Liver (tissue), 9 donors: ENCODE data around the gene NOS1AP. TPM values are rescaled to one million over a fixed set of nuclear protein-coding genes. Genes with fewer than 3 reads are reported as not detected.

Experiments
- DNase-seq: peaks from one replicate; pipeline ENCODE4 v3.0.0-alpha.2; 2017; ENCODE audit warnings: low spot score
- H3K27ac ChIP-seq, 2 donors: one replicate each; pipeline ENCODE4 v1.7.0; 2013; ENCODE audit warnings: inconsistent platforms in 2 of 2, low read length in 2 of 2, control low read depth in 1 of 2, low read depth in 1 of 2, mild to moderate bottlenecking in 1 of 2
- H3K27me3 ChIP-seq, 4 donors: one replicate each; pipeline versions ENCODE4 v1.6.1 to v1.7.0; 2013; ENCODE audit warnings: low read length in 3 of 4, inconsistent platforms in 1 of 4, mild to moderate bottlenecking in 1 of 4, moderate library complexity in 1 of 4; ENCODE audit not compliant: control insufficient read depth in 4 of 4, insufficient read depth in 4 of 4
- H3K36me3 ChIP-seq, 4 donors: one replicate each; pipeline versions ENCODE4 v1.6.1 to v1.7.0; 2013; ENCODE audit warnings: low read length in 3 of 4, mild to moderate bottlenecking in 3 of 4, low read depth in 1 of 4, moderate library complexity in 1 of 4; ENCODE audit not compliant: control insufficient read depth in 4 of 4, insufficient read depth in 3 of 4
- H3K4me1 ChIP-seq, 4 donors: one replicate each; pipeline versions ENCODE4 v1.6.1 to v1.7.0; 2013; ENCODE audit warnings: low read length in 3 of 4, mild to moderate bottlenecking in 3 of 4, moderate library complexity in 1 of 4; ENCODE audit not compliant: control insufficient read depth in 4 of 4, insufficient read depth in 4 of 4
- H3K4me3 ChIP-seq, 3 donors: one replicate each; pipeline versions ENCODE4 v1.6.1 to v1.7.0; 2013; ENCODE audit warnings: low read length in 3 of 3, control low read depth in 1 of 3, low read depth in 1 of 3, mild to moderate bottlenecking in 1 of 3
- H3K9ac ChIP-seq, 2 donors: one replicate each; pipeline ENCODE4 v1.7.0; 2013; ENCODE audit warnings: low read length in 2 of 2, mild to moderate bottlenecking in 2 of 2, moderate library complexity in 2 of 2, control low read depth in 1 of 2, low read depth in 1 of 2
- H3K9me3 ChIP-seq, 4 donors: one replicate each; pipeline versions ENCODE4 v1.6.1 to v1.7.0; 2013; ENCODE audit warnings: low read length in 3 of 4; ENCODE audit not compliant: control insufficient read depth in 4 of 4
- ATF3 ChIP-seq: IDR thresholded peaks from 2 replicates; pipeline ENCODE4 v1.6.1; 2016; ENCODE audit warnings: antibody characterized with exemption
- CTCF ChIP-seq: fragments of 150-350 bp; IDR thresholded peaks from 2 replicates; pipeline ENCODE4 v1.5.1; 2017; ENCODE audit warnings: improper control_type of control experiment, low read depth, low read length; ENCODE audit not compliant: missing input control
- EGR1 ChIP-seq, 2 donors: IDR thresholded peaks; 2 replicates each; pipeline ENCODE4 v1.6.1; 2016 to 2018; ENCODE audit warnings: antibody characterized with exemption in 2 of 2, low read depth in 2 of 2
- FOXA1 ChIP-seq: IDR thresholded peaks from 2 replicates; pipeline ENCODE4 v1.6.1; 2016; ENCODE audit warnings: antibody characterized with exemption
- HNF4A ChIP-seq, 2 donors: conservative IDR thresholded peaks; 2 replicates each; pipeline ENCODE4 v1.6.1; 2016; ENCODE audit warnings: antibody characterized with exemption in 2 of 2, mild to moderate bottlenecking in 2 of 2
- HNF4G ChIP-seq: IDR thresholded peaks from 2 replicates; pipeline ENCODE4 v1.6.1; 2016; ENCODE audit warnings: antibody characterized with exemption
- MAX ChIP-seq: IDR thresholded peaks from 2 replicates; pipeline ENCODE4 v1.6.1; 2016; ENCODE audit warnings: antibody characterized with exemption
- RAD21 ChIP-seq, 2 donors: IDR thresholded peaks; 2 replicates each; pipeline ENCODE4 v1.6.1; 2016; ENCODE audit warnings: antibody characterized with exemption in 2 of 2, mild to moderate bottlenecking in 2 of 2
- REST ChIP-seq: IDR thresholded peaks from 2 replicates; pipeline ENCODE4 v1.6.1; 2016; ENCODE audit warnings: antibody characterized with exemption, mild to moderate bottlenecking
- RXRA ChIP-seq, 2 donors: IDR thresholded peaks; 2 replicates each; pipeline ENCODE4 v1.6.1; 2017 to 2018; ENCODE audit warnings: antibody characterized with exemption in 2 of 2, mild to moderate bottlenecking in 1 of 2
- SP1 ChIP-seq: IDR thresholded peaks from 2 replicates; pipeline ENCODE4 v1.6.1; 2018; ENCODE audit warnings: antibody characterized with exemption, mild to moderate bottlenecking
- TAF1 ChIP-seq: conservative IDR thresholded peaks from 2 replicates; pipeline ENCODE4 v1.6.1; 2016; ENCODE audit warnings: antibody characterized with exemption, mild to moderate bottlenecking
- YY1 ChIP-seq: IDR thresholded peaks from 2 replicates; pipeline ENCODE4 v1.6.1; 2016; ENCODE audit warnings: antibody characterized with exemption, mild to moderate bottlenecking
- WGBS: extraction: QIAGEN DNeasy Blood & Tissue Kit; methylation state at CpG from one replicate; pipeline ENCODE4 v1.1.7; 2013; 5-methylcytosine and 5-hydroxymethylcytosine counted together
- polyA plus RNA-seq, 2 donors: library from polyadenylated mRNA; stranded (reverse) in 1 of 2; unstranded in 1 of 2; fragments of 200-250 nt in 1 of 2; fragments of >200 nt in 1 of 2; fragmentation: Nextera tagmentation in 1 of 2; extraction: Ambion mirVana in 1 of 2; gene quantifications; one replicate each; pipeline versions ENCODE4 v1.2.1 to v1.2.3, GENCODE V29; 2013 to 2015
- total RNA-seq, 2 donors: library from RNA; depleted of rRNA; stranded (reverse); fragments of >200 nt; gene quantifications; one replicate each; pipeline ENCODE4 v1.2.3, GENCODE V29; 2014
- donor health status: healthy.
- donor health status: healthy.
- donor health status: healthy.
- donor health status: healthy.
- donor health status: healthy.

The NOS1AP gene
- total and polyA plus RNA-seq, 4 donors: 1.4 to 13.0 (median 4.5) TPM

GRCh38 chr1:162265983-162266382, 196.5 kb downstream of the NOS1AP start:
- peaks cover 0 to 1% (median 0%) of the 10 kb centered on the region in 4 donors for H3K4me1 ChIP-seq
- no peak for DNase-seq
- H3K9ac ChIP-seq: no peak overlapping the region
- no peaks in the 10 kb centered on the region for H3K9me3 ChIP-seq
- TF ChIP-seq RXRA (IDR thresholded peaks at IDR 0.05): no peak
- H3K4me3 ChIP-seq: no peak overlapping the region
- H3K27me3 ChIP-seq: no peaks in the 10 kb centered on the region
- H3K36me3 ChIP-seq: no peaks in the 10 kb centered on the region
- H3K27ac ChIP-seq: no peak overlapping the region
- WGBS: 90% methylated on average over 4 of the region's 4 CpGs

- TF ChIP-seq HNF4G (no peak), RAD21 (IDR thresholded peaks at IDR 0.05) (no peak), YY1 (no peak), HNF4A (conservative IDR thresholded peaks at IDR 0.05) (no peak), REST (no peak), EGR1 (IDR thresholded peaks at IDR 0.05; ENCODE audit: low read depth in 2 of 2) (no peak), ATF3 (no peak), MAX (no peak)
- H3K27ac ChIP-seq: no peak overlapping the region
- no peak overlapping the region for H3K4me3 ChIP-seq
- no peaks in the 10 kb centered on the region for H3K27me3 ChIP-seq
- no peak for DNase-seq
- no peak overlapping the region for H3K9ac ChIP-seq
- 97% methylated on average over 6 of the region's 6 CpGs for WGBS
- H3K36me3 ChIP-seq: no peaks in the 10 kb centered on the region
- H3K4me1 ChIP-seq: no peaks in the 10 kb centered on the region
- no peaks in the 10 kb centered on the region for H3K9me3 ChIP-seq
Measured at GRCh38 chr1:162270016-162270770, 200.7 kb downstream of the NOS1AP start.

- Histone ChIP-seq H3K27me3 (no peaks in the 10 kb centered on the region), H3K4me3 (no peak overlapping the region), H3K9ac (no peak overlapping the region), H3K36me3 (no peaks in the 10 kb centered on the region), H3K9me3 (no peaks in the 10 kb centered on the region), H3K27ac (no peak overlapping the region), H3K4me1 (no peaks in the 10 kb centered on the region)
- TF ChIP-seq TAF1: no peak
- TF ChIP-seq ATF3: no peak
- TF ChIP-seq SP1: no peak
- no peak for TF ChIP-seq FOXA1
- no peak for TF ChIP-seq YY1
- no peak for TF ChIP-seq HNF4G
- TF ChIP-seq CTCF: no peak
- no peak for TF ChIP-seq HNF4A (conservative IDR thresholded peaks at IDR 0.05)
- WGBS: 86% methylated on average over 3 of the region's 3 CpGs
- DNase-seq: no peak
Measured at GRCh38 chr1:162271972-162272371, 202.5 kb downstream of the NOS1AP start.
